ENCODE measurements around the gene SLC22A5. TPM values are rescaled to one million over a fixed set of nuclear protein-coding genes. Genes with fewer than 3 reads are reported as not detected.

The SLC22A5 gene
- total and polyA plus RNA-seq, 7 donors, result 26.6 to 145 (median 60.6) TPM

GRCh38 chr5:132354381-132355139 lies 14.9 kb upstream of the SLC22A5 start:
- intact Hi-C loops (cut with DNase I), result no loop called here
- Histone ChIP-seq H3K27me3 (ENCODE audit: insufficient read depth in 3 of 3, low read length in 2 of 3) (no peaks in the 10 kb centered on the region), H3K4me3 (no peak overlapping the region), H3K27ac (no peak overlapping the region), H3K4me1 (peaks cover 18% of the 10 kb centered on the region), H3K9me3 (no peaks in the 10 kb centered on the region), H3K36me3 (ENCODE audit: insufficient read depth in 1 of 2, low read depth in 1 of 2) (peaks cover 3 to 36% of the 10 kb centered on the region in 2 donors)
- ATAC-seq (no peak), DNase-seq (no peak)
- no peak for TF ChIP-seq CTCF (IDR thresholded peaks at IDR 0.05)
- 87 to 95% (median 88%) methylated on average over 1 of the region's 1 CpG for WGBS, 3 donors

- 98 to 100% (median 100%) methylated on average over 3 of the region's 3 CpGs for WGBS, 3 donors
- TF ChIP-seq CTCF (IDR thresholded peaks at IDR 0.05), result no peak
- ATAC-seq, result peak in 1 of 4 donors; percentile 4
- no peak for DNase-seq
- Histone ChIP-seq H3K4me3 (no peak overlapping the region), H3K27ac (no peak overlapping the region), H3K9me3 (no peaks in the 10 kb centered on the region), H3K36me3 (ENCODE audit: insufficient read depth in 1 of 2, low read depth in 1 of 2) (peaks cover 4 to 39% of the 10 kb centered on the region in 2 donors), H3K27me3 (ENCODE audit: insufficient read depth in 3 of 3, low read length in 2 of 3) (no peaks in the 10 kb centered on the region), H3K4me1 (peaks cover 18% of the 10 kb centered on the region)
- intact Hi-C loops (cut with DNase I), result no loop called here
Observed at GRCh38 chr5:132355140-132355765, 14.3 kb upstream of the SLC22A5 start.

- no peak for ATAC-seq
- TF ChIP-seq CTCF (IDR thresholded peaks at IDR 0.05), result no peak
- Histone ChIP-seq H3K27me3 (ENCODE audit: insufficient read depth in 3 of 3, low read length in 2 of 3) (no peaks in the 10 kb centered on the region), H3K36me3 (ENCODE audit: insufficient read depth in 1 of 2, low read depth in 1 of 2) (peaks cover 4 to 26% of the 10 kb centered on the region in 2 donors), H3K4me1 (peaks cover 38% of the 10 kb centered on the region), H3K4me3 (no peak overlapping the region), H3K9me3 (no peaks in the 10 kb centered on the region), H3K27ac (no peak overlapping the region)
- 88 to 95% (median 90%) methylated on average over 1 of the region's 1 CpG for WGBS, 3 donors
- no peak for DNase-seq
- intact Hi-C loops (cut with DNase I), result no loop called here
Observed at GRCh38 chr5:132358775-132359174, 10.7 kb upstream of the SLC22A5 start.

GRCh38 chr5:132362086-132362485 lies 7.4 kb upstream of the SLC22A5 start:
- Histone ChIP-seq H3K4me1 (peaks cover 44% of the 10 kb centered on the region), H3K4me3 (no peak overlapping the region), H3K27ac (peak overlapping the region; percentile 86), H3K27me3 (ENCODE audit: insufficient read depth in 3 of 3, low read length in 2 of 3) (no peaks in the 10 kb centered on the region), H3K36me3 (ENCODE audit: insufficient read depth in 1 of 2, low read depth in 1 of 2) (peaks cover 2 to 31% of the 10 kb centered on the region in 2 donors), H3K9me3 (no peaks in the 10 kb centered on the region)
- 96 to 100% (median 97%) methylated on average over 2 of the region's 2 CpGs for WGBS, 3 donors
- intact Hi-C loops (cut with DNase I), result no loop called here
- DNase-seq (no peak), ATAC-seq (no peak)
- no peak for TF ChIP-seq CTCF (IDR thresholded peaks at IDR 0.05)

Measured in psoas muscle (tissue), 8 donors.